GM12878 (cell line): ENCODE results near the gene SEPHS2. TPM values are rescaled to one million over a fixed set of nuclear protein-coding genes. Genes with fewer than 3 reads are reported as not detected.

Experiments used
- ASH2L ChIP-seq: fragments of 300-600, 200-600 bp; sonication (generic); IDR thresholded peaks from 2 replicates; pipeline ENCODE4 v1.6.1; 2017; ENCODE audit warnings: low read depth, mild to moderate bottlenecking, borderline replicate concordance
- ATF2 ChIP-seq: IDR thresholded peaks from 2 replicates; pipeline ENCODE4 v1.6.1; 2012; ENCODE audit warnings: low read length, inconsistent platforms
- BHLHE40 ChIP-seq, 2 experiments: fragments of 450-650 bp in 1 of 2; IDR thresholded peaks; 2 replicates each; pipeline ENCODE4 v1.6.1; 2011 to 2017; ENCODE audit warnings: low read depth in 2 of 2, borderline replicate concordance in 1 of 2, improper control_type of control experiment in 1 of 2, low read length in 1 of 2, mild to moderate bottlenecking in 1 of 2
- CBFB ChIP-seq: IDR thresholded peaks from 2 replicates; pipeline ENCODE4 v1.6.1; 2016; ENCODE audit warnings: antibody characterized with exemption, low read depth
- CEBPB ChIP-seq, 2 experiments: fragments of 150-350 bp in 1 of 2; IDR thresholded peaks; 2 replicates each; pipeline ENCODE4 v1.6.1; 2012 to 2014; ENCODE audit warnings: low read depth in 2 of 2, low read length in 2 of 2, borderline replicate concordance in 1 of 2, inconsistent platforms in 1 of 2
- FOS ChIP-seq: IDR thresholded peaks from 3 replicates; pipeline ENCODE4 v1.6.1; 2011; ENCODE audit warnings: borderline replicate concordance; ENCODE audit not compliant: insufficient read length; ENCODE audit errors: extremely low read depth
- HDAC2 ChIP-seq: fragments of 200-600 bp; sonication (generic); IDR thresholded peaks from 2 replicates; pipeline ENCODE4 v1.6.1; 2017
- IRF5 ChIP-seq: fragments of 450-650 bp; IDR thresholded peaks from 2 replicates; pipeline ENCODE4 v1.6.1; 2017; ENCODE audit warnings: borderline replicate concordance
- MYC ChIP-seq: IDR thresholded peaks from 2 replicates; pipeline ENCODE4 v1.6.1; 2011; ENCODE audit warnings: mild to moderate bottlenecking, low read length, moderate library complexity, inconsistent platforms; ENCODE audit not compliant: insufficient read depth, insufficient replicate concordance, insufficient read length, severe bottlenecking
- PAX5 ChIP-seq: IDR thresholded peaks from 2 replicates; pipeline ENCODE4 v1.6.1; 2011; ENCODE audit warnings: low read depth, low read length, borderline replicate concordance
- RAD21 ChIP-seq: IDR thresholded peaks from 2 replicates; pipeline ENCODE4 v1.6.1; 2011; ENCODE audit warnings: mild to moderate bottlenecking, low read depth, low read length, moderate library complexity; ENCODE audit not compliant: insufficient read depth
- SIX5 ChIP-seq: IDR thresholded peaks from 2 replicates; pipeline ENCODE4 v1.6.1; 2011; ENCODE audit warnings: mild to moderate bottlenecking, low read depth, low read length, moderate library complexity; ENCODE audit not compliant: severe bottlenecking
- SP1 ChIP-seq: IDR thresholded peaks from one replicate; pipeline ENCODE4 v1.6.1; 2011; ENCODE audit warnings: low read depth, low read length
- SPI1 ChIP-seq: IDR thresholded peaks from 2 replicates; pipeline ENCODE4 v1.6.1; 2011; ENCODE audit warnings: low read depth, mild to moderate bottlenecking, low read length, moderate library complexity, borderline replicate concordance; ENCODE audit not compliant: insufficient read depth
- SREBF1 ChIP-seq: IDR thresholded peaks from 2 replicates; pipeline ENCODE4 v1.6.1; 2012; ENCODE audit warnings: mild to moderate bottlenecking, low read length
- TBL1XR1 ChIP-seq: IDR thresholded peaks from 2 replicates; pipeline ENCODE4 v1.6.1; 2012; ENCODE audit warnings: low read depth, low read length, improper control_type of control experiment
- ZNF24 ChIP-seq: fragments of 450-650 bp; IDR thresholded peaks from 2 replicates; pipeline ENCODE4 v1.6.1; 2017; ENCODE audit warnings: antibody characterized with exemption, mild to moderate bottlenecking
- polyA plus RNA-seq, 11 experiments: library from polyadenylated mRNA; depleted of rRNA in 4 of 11; unstranded in 6 of 11; stranded (reverse) in 5 of 11; fragments of >200 nt; fragmentation: Nextera tagmentation in 4 of 11; fragmentation: Illumina TruSeq in 1 of 11; extraction: Ambion mirVana in 4 of 11; extraction: Trizol in 1 of 11; gene quantifications; 1 replicate in 1 of 11; 2 replicates in 10 of 11; pipeline versions ENCODE4 v1.2.1 to v1.2.3, GENCODE V29; 2011 to 2016; ENCODE audit warnings: inconsistent platforms in 2 of 11, missing spikeins in 2 of 11, low read depth in 1 of 11
- total RNA-seq, 4 experiments: library from RNA; depleted of rRNA in 3 of 4; stranded (reverse); fragments of >200 nt in 3 of 4; fragmentation: Illumina TruSeq in 1 of 4; extraction: Trizol in 1 of 4; gene quantifications; 2 replicates each; pipeline versions ENCODE4 v1.2.1 to v1.2.3, GENCODE V29; 2013 to 2021
- TF ChIP-seq, protein P1 (sequence below): IDR thresholded peaks from 2 replicates; pipeline ENCODE4 v1.6.1; 2012; ENCODE audit warnings: low read depth, low read length, improper control_type of control experiment
- TF ChIP-seq, protein P2 (sequence below): fragments of 150-350 bp; IDR thresholded peaks from 2 replicates; pipeline ENCODE4 v1.6.1; 2016; ENCODE audit warnings: low read depth, low read length
- TF ChIP-seq, protein P3 (sequence below): fragments of 450-650 bp; IDR thresholded peaks from 2 replicates; pipeline ENCODE4 v1.6.1; 2016; ENCODE audit warnings: mild to moderate bottlenecking

The SEPHS2 gene
- total and polyA plus RNA-seq, 10 of the 15 experiments (the other 5 are each of a cell fraction or from before 2014, with no cell fraction given): 21.6 to 99.8 (median 72.9) TPM

GRCh38 chr16:30472328-30472942 lies 26.8 kb upstream of the SEPHS2 start, which contains the start of gene ITGAL (continued):
- TF ChIP-seq SREBF1: 0 out of 2 replicates have a peak, but pooled peaks have one; percentile 27
- no peak for TF ChIP-seq FOS
- peak; percentile 77 for TF ChIP-seq SP1
- TF ChIP-seq ZNF24: 0 out of 2 replicates have a peak, but pooled peaks have one; percentile 61
- peak; percentile 85; the same call in 1 of the 2 replicates for TF ChIP-seq PAX5
- TF ChIP-seq SIX5: no peak
- peak; percentile 85 for TF ChIP-seq TBL1XR1
- peak; percentile 3; the same call in 1 of the 2 replicates for TF ChIP-seq RAD21
- TF ChIP-seq ASH2L: no peak
- TF ChIP-seq SPI1: peak; percentile 92
- peak; percentile 17; the same call in 1 of the 2 replicates for TF ChIP-seq ATF2
- TF ChIP-seq, protein P1, sequence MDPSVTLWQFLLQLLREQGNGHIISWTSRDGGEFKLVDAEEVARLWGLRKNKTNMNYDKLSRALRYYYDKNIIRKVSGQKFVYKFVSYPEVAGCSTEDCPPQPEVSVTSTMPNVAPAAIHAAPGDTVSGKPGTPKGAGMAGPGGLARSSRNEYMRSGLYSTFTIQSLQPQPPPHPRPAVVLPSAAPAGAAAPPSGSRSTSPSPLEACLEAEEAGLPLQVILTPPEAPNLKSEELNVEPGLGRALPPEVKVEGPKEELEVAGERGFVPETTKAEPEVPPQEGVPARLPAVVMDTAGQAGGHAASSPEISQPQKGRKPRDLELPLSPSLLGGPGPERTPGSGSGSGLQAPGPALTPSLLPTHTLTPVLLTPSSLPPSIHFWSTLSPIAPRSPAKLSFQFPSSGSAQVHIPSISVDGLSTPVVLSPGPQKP: peak; percentile 41; the same call in 1 of the 2 replicates
- TF ChIP-seq, protein P2, sequence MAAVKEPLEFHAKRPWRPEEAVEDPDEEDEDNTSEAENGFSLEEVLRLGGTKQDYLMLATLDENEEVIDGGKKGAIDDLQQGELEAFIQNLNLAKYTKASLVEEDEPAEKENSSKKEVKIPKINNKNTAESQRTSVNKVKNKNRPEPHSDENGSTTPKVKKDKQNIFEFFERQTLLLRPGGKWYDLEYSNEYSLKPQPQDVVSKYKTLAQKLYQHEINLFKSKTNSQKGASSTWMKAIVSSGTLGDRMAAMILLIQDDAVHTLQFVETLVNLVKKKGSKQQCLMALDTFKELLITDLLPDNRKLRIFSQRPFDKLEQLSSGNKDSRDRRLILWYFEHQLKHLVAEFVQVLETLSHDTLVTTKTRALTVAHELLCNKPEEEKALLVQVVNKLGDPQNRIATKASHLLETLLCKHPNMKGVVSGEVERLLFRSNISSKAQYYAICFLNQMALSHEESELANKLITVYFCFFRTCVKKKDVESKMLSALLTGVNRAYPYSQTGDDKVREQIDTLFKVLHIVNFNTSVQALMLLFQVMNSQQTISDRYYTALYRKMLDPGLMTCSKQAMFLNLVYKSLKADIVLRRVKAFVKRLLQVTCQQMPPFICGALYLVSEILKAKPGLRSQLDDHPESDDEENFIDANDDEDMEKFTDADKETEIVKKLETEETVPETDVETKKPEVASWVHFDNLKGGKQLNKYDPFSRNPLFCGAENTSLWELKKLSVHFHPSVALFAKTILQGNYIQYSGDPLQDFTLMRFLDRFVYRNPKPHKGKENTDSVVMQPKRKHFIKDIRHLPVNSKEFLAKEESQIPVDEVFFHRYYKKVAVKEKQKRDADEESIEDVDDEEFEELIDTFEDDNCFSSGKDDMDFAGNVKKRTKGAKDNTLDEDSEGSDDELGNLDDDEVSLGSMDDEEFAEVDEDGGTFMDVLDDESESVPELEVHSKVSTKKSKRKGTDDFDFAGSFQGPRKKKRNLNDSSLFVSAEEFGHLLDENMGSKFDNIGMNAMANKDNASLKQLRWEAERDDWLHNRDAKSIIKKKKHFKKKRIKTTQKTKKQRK: no peak
- peak; percentile 91 to 94 for TF ChIP-seq BHLHE40 (IDR thresholded peaks at IDR 0.05; ENCODE audit: borderline replicate concordance in 1 of 2, low read depth in 2 of 2, low read length in 1 of 2)
- TF ChIP-seq IRF5: no peak; the same call in 1 of the 2 replicates
- TF ChIP-seq MYC: no peak
- TF ChIP-seq CBFB: peak; percentile 92
- TF ChIP-seq, protein P3, sequence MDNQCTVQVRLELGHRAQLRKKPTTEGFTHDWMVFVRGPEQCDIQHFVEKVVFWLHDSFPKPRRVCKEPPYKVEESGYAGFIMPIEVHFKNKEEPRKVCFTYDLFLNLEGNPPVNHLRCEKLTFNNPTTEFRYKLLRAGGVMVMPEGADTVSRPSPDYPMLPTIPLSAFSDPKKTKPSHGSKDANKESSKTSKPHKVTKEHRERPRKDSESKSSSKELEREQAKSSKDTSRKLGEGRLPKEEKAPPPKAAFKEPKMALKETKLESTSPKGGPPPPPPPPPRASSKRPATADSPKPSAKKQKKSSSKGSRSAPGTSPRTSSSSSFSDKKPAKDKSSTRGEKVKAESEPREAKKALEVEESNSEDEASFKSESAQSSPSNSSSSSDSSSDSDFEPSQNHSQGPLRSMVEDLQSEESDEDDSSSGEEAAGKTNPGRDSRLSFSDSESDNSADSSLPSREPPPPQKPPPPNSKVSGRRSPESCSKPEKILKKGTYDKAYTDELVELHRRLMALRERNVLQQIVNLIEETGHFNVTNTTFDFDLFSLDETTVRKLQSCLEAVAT: peak; percentile 72
- TF ChIP-seq CEBPB (IDR thresholded peaks at IDR 0.05; ENCODE audit: borderline replicate concordance in 1 of 2, low read depth in 2 of 2, low read length in 2 of 2): peak; percentile 26 to 43; a peak in 1 of 4 replicates
- TF ChIP-seq HDAC2: peak; percentile 87; the same call in 1 of the 2 replicates
